Measurements from ENCODE around the gene REEP1. TPM values are rescaled to one million over a fixed set of nuclear protein-coding genes. Genes with fewer than 3 reads are reported as not detected.

The REEP1 gene
- total and polyA plus RNA-seq, 2 donors (not counting 1 experiment from before 2014, with no cell fraction given): not detected

DNA sequence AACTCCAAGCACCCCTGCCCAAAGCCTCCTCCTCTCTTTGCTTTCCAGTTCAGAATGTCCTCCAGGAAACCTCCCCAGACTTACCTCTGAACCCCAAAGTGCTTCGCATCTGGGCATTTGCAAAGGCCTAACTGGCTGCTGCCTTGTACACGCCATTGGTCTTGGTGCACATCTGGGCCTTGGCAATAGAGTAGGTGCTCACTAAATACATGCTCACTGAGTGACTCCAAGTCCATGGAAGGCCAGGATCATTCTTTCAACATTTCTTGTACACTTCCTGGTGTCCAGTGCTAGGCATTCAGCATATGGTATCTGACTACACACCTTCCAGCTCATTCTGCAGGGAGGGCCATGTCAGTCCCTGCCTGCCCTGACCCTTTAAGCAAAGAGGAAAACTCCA is 109.7 kb downstream of the REEP1 start:
- no peak overlapping the region for H3K27ac Mint-ChIP-seq
- no peak overlapping the region for H3K4me3 Mint-ChIP-seq
- POLR2A ChIA-PET: no interaction called here
- Histone ChIP-seq H2AFZ (ENCODE audit: insufficient read depth, low read depth, low read length, poor library complexity, severe bottlenecking) (no peak overlapping the region), H4K20me1 (ENCODE audit: control insufficient read depth, insufficient read depth, low read length, poor library complexity, severe bottlenecking) (no peaks in the 10 kb centered on the region), H3K4me1 (ENCODE audit: control insufficient read depth in 2 of 2, insufficient read depth in 2 of 2, low read length in 2 of 2) (peaks cover 50 to 53% of the 10 kb centered on the region in 2 donors), H3K4me3 (ENCODE audit: control extremely low read depth in 1 of 5, extremely low read depth in 1 of 5, insufficient read depth in 1 of 5, low read depth in 2 of 5, low read length in 4 of 5) (no peak overlapping the region), H3K27ac (ENCODE audit: low read length in 2 of 2) (no peak overlapping the region), H3K9ac (ENCODE audit: low read length) (no peak overlapping the region), H3K27me3 (replicated peaks in 1 of 4; ENCODE audit: control extremely low read depth in 1 of 4, control insufficient read depth in 3 of 4, insufficient read depth in 4 of 4, low read length in 3 of 4) (no peaks in the 10 kb centered on the region), H3K36me3 (replicated peaks in 1 of 2; ENCODE audit: control extremely low read depth in 1 of 2, control insufficient read depth in 1 of 2, extremely low read depth in 1 of 2, insufficient read depth in 2 of 2, low read length in 1 of 2) (no peaks in the 10 kb centered on the region), H3K79me2 (ENCODE audit: control insufficient read depth, insufficient read depth, low read length) (no peaks in the 10 kb centered on the region), H3K9me3 (ENCODE audit: control extremely low read depth in 1 of 3, control insufficient read depth in 2 of 3, insufficient read depth in 1 of 3, low read length in 2 of 3) (no peaks in the 10 kb centered on the region), H3K4me2 (replicated peaks; ENCODE audit: low read depth, low read length, poor library complexity, severe bottlenecking) (peak overlapping the region; percentile 74)
- DNase-seq: no peak
- H3K9me3 Mint-ChIP-seq (ENCODE audit: insufficient read depth): no peaks in the 10 kb centered on the region
- CTCF ChIA-PET: interaction anchor here (1.0 to 1.2 kb wide), 2 partner anchors 10 to 145 kb away, joined by 3 to 4 read pairs; no protein-coding TSS in a partner anchor
- peaks cover 46% of the 10 kb centered on the region for H3K4me1 Mint-ChIP-seq
- 100% methylated on average over 2 of the region's 2 CpGs for WGBS (ENCODE audit: insufficient coverage)
- no peaks in the 10 kb centered on the region for H3K27me3 Mint-ChIP-seq
- TF ChIP-seq, protein P1, sequence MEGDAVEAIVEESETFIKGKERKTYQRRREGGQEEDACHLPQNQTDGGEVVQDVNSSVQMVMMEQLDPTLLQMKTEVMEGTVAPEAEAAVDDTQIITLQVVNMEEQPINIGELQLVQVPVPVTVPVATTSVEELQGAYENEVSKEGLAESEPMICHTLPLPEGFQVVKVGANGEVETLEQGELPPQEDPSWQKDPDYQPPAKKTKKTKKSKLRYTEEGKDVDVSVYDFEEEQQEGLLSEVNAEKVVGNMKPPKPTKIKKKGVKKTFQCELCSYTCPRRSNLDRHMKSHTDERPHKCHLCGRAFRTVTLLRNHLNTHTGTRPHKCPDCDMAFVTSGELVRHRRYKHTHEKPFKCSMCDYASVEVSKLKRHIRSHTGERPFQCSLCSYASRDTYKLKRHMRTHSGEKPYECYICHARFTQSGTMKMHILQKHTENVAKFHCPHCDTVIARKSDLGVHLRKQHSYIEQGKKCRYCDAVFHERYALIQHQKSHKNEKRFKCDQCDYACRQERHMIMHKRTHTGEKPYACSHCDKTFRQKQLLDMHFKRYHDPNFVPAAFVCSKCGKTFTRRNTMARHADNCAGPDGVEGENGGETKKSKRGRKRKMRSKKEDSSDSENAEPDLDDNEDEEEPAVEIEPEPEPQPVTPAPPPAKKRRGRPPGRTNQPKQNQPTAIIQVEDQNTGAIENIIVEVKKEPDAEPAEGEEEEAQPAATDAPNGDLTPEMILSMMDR (IDR thresholded peaks at IDR 0.05): no peak
- TF ChIP-seq EZH2 (IDR thresholded peaks at IDR 0.05; ENCODE audit: borderline replicate concordance, insufficient read depth, low read depth, low read length, poor library complexity, severe bottlenecking): no peak
- no peak for ATAC-seq (ENCODE audit: low read depth)
- intact Hi-C loops (cut with micrococcal nuclease): no loop called here

DNA sequence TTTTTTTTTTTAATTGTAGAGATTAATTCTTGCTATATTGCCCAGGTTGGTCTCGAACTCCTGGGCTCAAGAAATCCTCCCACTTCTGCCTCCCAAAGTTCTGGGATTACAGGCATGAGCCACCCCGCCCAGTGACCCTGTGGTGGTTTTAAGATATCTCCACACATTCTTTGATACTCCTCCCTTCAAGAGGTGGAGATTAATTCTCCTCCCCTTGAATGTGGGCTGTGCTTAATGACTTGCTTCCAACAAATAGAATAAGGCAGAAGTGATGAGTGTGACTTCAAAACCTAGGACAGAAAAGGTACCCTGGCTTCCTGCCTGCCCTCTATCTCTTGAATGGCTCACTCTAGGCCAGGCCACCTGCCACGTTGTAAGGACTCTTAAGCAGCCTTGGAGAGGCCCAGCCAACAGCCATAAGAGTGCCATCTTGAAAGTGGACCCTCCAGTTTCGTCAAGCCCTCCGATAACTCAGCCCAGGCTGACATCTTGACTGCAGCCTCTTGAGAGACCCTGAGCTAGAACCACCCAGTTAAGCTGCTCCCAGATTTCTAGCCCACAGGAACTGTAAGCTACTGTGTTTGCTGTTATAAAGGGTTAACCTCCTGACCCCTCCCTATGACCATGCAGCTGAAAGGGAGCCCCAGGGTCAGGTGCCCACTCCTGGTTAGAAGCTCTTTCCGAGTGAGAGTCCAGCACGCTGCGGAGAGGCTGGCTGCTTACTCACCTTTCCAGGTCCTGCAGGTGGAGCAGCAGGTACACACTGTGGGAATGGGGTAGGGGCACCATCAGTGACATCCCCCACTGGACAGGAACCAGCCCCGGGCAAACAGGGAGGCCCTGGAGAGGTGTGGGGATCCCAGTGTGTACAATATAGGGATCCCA is 110.5 kb downstream of the REEP1 start:
- H3K9me3 Mint-ChIP-seq (ENCODE audit: insufficient read depth): no peaks in the 10 kb centered on the region
- Histone ChIP-seq H3K27ac (ENCODE audit: low read length in 2 of 2) (no peak overlapping the region), H3K9me3 (ENCODE audit: control extremely low read depth in 1 of 3, control insufficient read depth in 2 of 3, insufficient read depth in 1 of 3, low read length in 2 of 3) (no peaks in the 10 kb centered on the region), H3K4me1 (ENCODE audit: control insufficient read depth in 2 of 2, insufficient read depth in 2 of 2, low read length in 2 of 2) (peaks cover 50 to 53% of the 10 kb centered on the region in 2 donors), H2AFZ (ENCODE audit: insufficient read depth, low read depth, low read length, poor library complexity, severe bottlenecking) (no peak overlapping the region), H3K27me3 (replicated peaks in 1 of 4; ENCODE audit: control extremely low read depth in 1 of 4, control insufficient read depth in 3 of 4, insufficient read depth in 4 of 4, low read length in 3 of 4) (no peaks in the 10 kb centered on the region), H3K36me3 (replicated peaks in 1 of 2; ENCODE audit: control extremely low read depth in 1 of 2, control insufficient read depth in 1 of 2, extremely low read depth in 1 of 2, insufficient read depth in 2 of 2, low read length in 1 of 2) (no peaks in the 10 kb centered on the region), H3K9ac (ENCODE audit: low read length) (no peak overlapping the region), H4K20me1 (ENCODE audit: control insufficient read depth, insufficient read depth, low read length, poor library complexity, severe bottlenecking) (no peaks in the 10 kb centered on the region), H3K4me2 (replicated peaks; ENCODE audit: low read depth, low read length, poor library complexity, severe bottlenecking) (peak overlapping the region; percentile 74), H3K79me2 (ENCODE audit: control insufficient read depth, insufficient read depth, low read length) (no peaks in the 10 kb centered on the region), H3K4me3 (ENCODE audit: control extremely low read depth in 1 of 5, extremely low read depth in 1 of 5, insufficient read depth in 1 of 5, low read depth in 2 of 5, low read length in 4 of 5) (no peak overlapping the region)
- TF ChIP-seq, protein P1 (IDR thresholded peaks at IDR 0.05): no peak
- TF ChIP-seq EZH2 (IDR thresholded peaks at IDR 0.05; ENCODE audit: borderline replicate concordance, insufficient read depth, low read depth, low read length, poor library complexity, severe bottlenecking): no peak
- ATAC-seq (ENCODE audit: low read depth) (no peak), DNase-seq (no peak)
- WGBS (ENCODE audit: insufficient coverage): 96% methylated on average over 7 of the region's 9 CpGs
- H3K27ac Mint-ChIP-seq: no peak overlapping the region
- peaks cover 46% of the 10 kb centered on the region for H3K4me1 Mint-ChIP-seq
- H3K27me3 Mint-ChIP-seq: no peaks in the 10 kb centered on the region
- intact Hi-C loops (cut with micrococcal nuclease): no loop called here
- CTCF ChIA-PET: interaction anchor here (1.0 to 1.2 kb wide), 2 partner anchors 11 to 146 kb away, joined by 3 to 4 read pairs; no protein-coding TSS in a partner anchor
- POLR2A ChIA-PET: no interaction called here
- H3K4me3 Mint-ChIP-seq: peak overlapping the region; percentile 41

All from B cell (primary cell).